Measurements from ENCODE around the gene LDB2. TPM values are rescaled to one million over a fixed set of nuclear protein-coding genes. Genes with fewer than 3 reads are reported as not detected.

Gene LDB2
- total RNA-seq, 4 donors from 2014 or later = 48.8 to 298 (median 152) TPM

DNA sequence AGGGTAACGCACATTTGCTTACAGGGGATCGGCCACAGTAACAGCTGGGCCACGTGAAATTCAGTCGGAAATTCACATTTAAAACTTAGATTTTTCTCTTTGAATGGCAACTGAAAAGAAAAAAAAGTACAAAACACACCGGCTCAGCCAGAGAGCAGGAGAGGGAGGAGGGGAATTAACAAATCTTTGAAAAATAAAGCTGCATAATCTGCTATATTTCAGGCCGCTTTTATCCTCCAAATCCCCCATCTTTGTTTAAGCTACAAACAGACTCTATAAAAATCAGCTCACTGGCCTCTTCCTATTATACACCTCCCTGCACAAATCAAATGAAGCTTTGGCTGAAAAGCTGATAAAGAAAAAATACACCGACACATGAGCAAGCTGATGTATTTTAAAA, 169.1 kb downstream of the LDB2 start:
- Histone ChIP-seq H3K4me1 (peaks cover 0 to 4% of the 10 kb centered on the region in 2 donors), H3K4me3 (peak overlapping the region in 1 of 2 donors; percentile 6), H3K9me3 (no peaks in the 10 kb centered on the region), H3K27me3 (no peaks in the 10 kb centered on the region), H3K36me3 (no peaks in the 10 kb centered on the region), H3K27ac (peak overlapping the region; percentile 68 to 77)
- intact Hi-C loops (cut with DNase I; ENCODE audit: low total_unique reads) = no loop called here
- DNase-seq = no peak
- TF ChIP-seq, protein P1, sequence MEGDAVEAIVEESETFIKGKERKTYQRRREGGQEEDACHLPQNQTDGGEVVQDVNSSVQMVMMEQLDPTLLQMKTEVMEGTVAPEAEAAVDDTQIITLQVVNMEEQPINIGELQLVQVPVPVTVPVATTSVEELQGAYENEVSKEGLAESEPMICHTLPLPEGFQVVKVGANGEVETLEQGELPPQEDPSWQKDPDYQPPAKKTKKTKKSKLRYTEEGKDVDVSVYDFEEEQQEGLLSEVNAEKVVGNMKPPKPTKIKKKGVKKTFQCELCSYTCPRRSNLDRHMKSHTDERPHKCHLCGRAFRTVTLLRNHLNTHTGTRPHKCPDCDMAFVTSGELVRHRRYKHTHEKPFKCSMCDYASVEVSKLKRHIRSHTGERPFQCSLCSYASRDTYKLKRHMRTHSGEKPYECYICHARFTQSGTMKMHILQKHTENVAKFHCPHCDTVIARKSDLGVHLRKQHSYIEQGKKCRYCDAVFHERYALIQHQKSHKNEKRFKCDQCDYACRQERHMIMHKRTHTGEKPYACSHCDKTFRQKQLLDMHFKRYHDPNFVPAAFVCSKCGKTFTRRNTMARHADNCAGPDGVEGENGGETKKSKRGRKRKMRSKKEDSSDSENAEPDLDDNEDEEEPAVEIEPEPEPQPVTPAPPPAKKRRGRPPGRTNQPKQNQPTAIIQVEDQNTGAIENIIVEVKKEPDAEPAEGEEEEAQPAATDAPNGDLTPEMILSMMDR (IDR thresholded peaks at IDR 0.05) = no peak
- no peak for TF ChIP-seq POLR2A (IDR thresholded peaks at IDR 0.05)

DNA sequence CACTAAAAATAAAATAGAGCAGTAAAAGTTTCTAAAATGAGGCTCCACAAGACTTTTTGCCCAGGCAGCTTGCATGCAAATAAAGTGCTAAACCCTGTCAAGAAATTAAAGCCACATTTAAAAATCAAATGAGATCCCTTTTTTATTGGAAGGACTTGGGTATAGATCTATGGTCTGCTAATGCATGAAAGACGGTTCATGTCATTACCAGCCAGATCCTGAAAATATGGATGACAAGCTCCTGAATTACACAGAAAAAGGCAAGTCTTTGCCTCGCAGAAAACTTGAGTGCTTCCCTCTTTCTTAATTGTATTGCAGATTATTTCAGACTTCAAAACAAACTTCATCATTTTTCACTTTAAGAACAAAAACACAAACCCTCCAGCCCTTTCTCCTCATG, 169.6 kb downstream of the LDB2 start:
- intact Hi-C loops (cut with DNase I; ENCODE audit: low total_unique reads) = no loop called here
- peak overlapping the region; percentile 68 to 77 for H3K27ac ChIP-seq
- peaks cover 0 to 4% of the 10 kb centered on the region in 2 donors for H3K4me1 ChIP-seq
- no peak for DNase-seq
- no peak for TF ChIP-seq POLR2A (IDR thresholded peaks at IDR 0.05)
- TF ChIP-seq, protein P1 (IDR thresholded peaks at IDR 0.05) = no peak
- H3K4me3 ChIP-seq = peak overlapping the region in 1 of 2 donors; percentile 6
- H3K27me3 ChIP-seq = no peaks in the 10 kb centered on the region
- no peaks in the 10 kb centered on the region for H3K36me3 ChIP-seq
- H3K9me3 ChIP-seq = no peaks in the 10 kb centered on the region

DNA sequence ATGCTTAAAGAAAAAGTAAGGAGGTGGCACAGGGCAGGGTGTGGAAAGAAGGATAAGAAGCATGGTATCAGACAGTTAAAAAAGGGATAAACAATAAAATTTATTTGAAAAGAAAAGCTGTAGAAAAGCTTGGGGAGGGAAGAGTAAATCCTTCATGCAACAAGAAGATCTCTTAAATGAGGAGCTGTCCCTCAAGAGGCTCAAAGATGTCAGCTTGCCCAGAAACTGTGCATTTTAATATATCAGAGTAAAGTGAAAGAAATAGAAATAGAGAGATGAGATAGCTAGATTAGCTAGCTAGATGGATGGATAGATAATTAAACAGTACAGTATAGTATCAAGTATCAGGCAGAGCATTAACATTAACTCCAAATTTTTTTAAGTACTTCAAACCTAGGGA, 170.3 kb downstream of the LDB2 start:
- Histone ChIP-seq H3K4me1 (peaks cover 0 to 4% of the 10 kb centered on the region in 2 donors), H3K36me3 (no peaks in the 10 kb centered on the region), H3K27me3 (no peaks in the 10 kb centered on the region), H3K27ac (peak overlapping the region; percentile 0 to 68), H3K4me3 (no peak overlapping the region), H3K9me3 (no peaks in the 10 kb centered on the region)
- intact Hi-C loops (cut with DNase I; ENCODE audit: low total_unique reads) = no loop called here
- TF ChIP-seq POLR2A (IDR thresholded peaks at IDR 0.05) = no peak
- TF ChIP-seq, protein P1 (IDR thresholded peaks at IDR 0.05) = no peak
- DNase-seq = no peak

DNA sequence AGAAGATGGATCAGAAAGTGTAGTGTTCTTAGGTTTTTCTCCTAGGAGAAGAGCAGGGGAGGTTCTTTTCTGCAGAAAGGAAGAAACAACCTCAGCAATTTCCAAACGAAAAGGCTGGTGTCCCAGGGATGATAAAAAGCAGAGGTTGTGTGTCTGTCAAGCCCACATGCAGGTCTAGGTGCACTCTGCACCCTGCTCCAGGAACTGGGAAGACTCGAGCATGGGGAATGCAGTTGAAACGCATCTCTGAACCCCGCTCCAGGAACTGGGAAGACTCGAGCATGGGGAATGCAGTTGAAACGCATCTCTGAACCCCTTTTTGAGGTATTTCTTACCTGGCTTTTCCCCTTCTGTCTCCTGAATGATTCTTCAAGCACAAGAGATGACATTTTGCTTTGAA, 171.2 kb downstream of the LDB2 start:
- no peak for DNase-seq
- intact Hi-C loops (cut with DNase I; ENCODE audit: low total_unique reads) = no loop called here
- no peak for TF ChIP-seq POLR2A (IDR thresholded peaks at IDR 0.05)
- TF ChIP-seq, protein P1 (IDR thresholded peaks at IDR 0.05) = no peak
- no peaks in the 10 kb centered on the region for H3K27me3 ChIP-seq
- H3K4me3 ChIP-seq = no peak overlapping the region
- no peaks in the 10 kb centered on the region for H3K36me3 ChIP-seq
- no peak overlapping the region for H3K27ac ChIP-seq
- peaks cover 0 to 4% of the 10 kb centered on the region in 2 donors for H3K4me1 ChIP-seq
- no peaks in the 10 kb centered on the region for H3K9me3 ChIP-seq

DNA sequence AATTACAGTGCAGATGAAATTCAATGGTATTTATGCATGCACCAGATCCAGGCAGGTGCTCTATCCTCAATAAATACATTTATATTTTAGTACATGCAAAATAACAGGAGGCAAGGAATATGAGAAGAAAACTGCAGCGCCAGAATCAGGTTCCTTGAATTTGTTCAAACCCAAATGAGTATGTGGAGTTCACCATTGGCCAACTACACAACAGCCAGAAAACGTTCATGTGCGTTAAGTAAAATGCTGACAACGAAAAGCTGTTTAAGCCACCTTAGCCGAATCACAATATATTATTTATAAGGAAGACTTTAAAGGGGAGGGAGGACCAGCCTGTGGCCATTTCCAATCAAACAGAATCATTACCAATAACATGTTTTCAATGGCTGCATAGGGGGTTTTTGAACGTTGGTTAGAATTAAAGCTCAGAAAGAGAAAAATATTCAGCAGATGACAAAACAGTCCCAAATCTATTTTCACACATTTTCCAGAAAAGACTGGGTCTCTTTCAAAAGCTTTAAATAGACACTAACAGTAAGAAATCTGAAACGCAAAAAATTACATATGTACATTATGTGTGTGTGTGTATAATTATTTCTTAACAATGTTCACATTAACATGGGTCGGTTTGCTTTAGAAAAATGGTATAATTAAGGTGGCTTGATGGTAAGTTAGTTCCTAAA, 171.9 kb downstream of the LDB2 start:
- Histone ChIP-seq H3K27me3 (no peaks in the 10 kb centered on the region), H3K36me3 (no peaks in the 10 kb centered on the region), H3K4me1 (peaks cover 0 to 8% of the 10 kb centered on the region in 2 donors), H3K4me3 (no peak overlapping the region), H3K9me3 (no peaks in the 10 kb centered on the region), H3K27ac (no peak overlapping the region)
- intact Hi-C loops (cut with DNase I; ENCODE audit: low total_unique reads) = no loop called here
- no peak for TF ChIP-seq POLR2A (IDR thresholded peaks at IDR 0.05)
- DNase-seq = no peak

Measured in uterus (tissue), 4 donors.